ENCODE measurements around the gene ENOX1.

ENOX1 gene

DNA sequence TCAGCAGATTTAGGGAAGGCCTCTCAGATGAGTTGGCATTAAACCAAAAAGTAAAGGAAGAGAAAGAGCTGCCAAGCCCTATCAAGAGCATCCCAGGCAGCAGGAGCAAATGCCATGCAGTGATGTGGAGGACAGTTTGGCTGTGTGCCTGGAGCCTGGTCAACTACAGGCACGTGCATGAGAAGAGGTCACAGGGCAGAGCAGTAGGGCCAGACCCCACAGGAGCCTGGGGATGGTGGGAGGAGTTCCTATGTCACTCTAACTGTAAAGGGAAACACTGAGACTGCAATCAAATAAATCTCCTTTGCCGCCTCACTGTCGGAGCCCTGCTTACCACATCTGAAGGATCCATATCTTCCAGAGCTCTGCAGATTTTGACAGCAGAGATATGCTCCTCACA, 240.5 kb downstream of the ENOX1 start:
- no peak for TF ChIP-seq CTCF (conservative IDR thresholded peaks at IDR 0.05; ENCODE audit: control insufficient read depth, insufficient read depth, low read depth, low read length)
- no peak overlapping the region for H3K4me3 ChIP-seq (ENCODE audit: control insufficient read depth, low read depth, low read length)
- DNase-seq (ENCODE audit: low read depth), result peak; percentile 46

DNA sequence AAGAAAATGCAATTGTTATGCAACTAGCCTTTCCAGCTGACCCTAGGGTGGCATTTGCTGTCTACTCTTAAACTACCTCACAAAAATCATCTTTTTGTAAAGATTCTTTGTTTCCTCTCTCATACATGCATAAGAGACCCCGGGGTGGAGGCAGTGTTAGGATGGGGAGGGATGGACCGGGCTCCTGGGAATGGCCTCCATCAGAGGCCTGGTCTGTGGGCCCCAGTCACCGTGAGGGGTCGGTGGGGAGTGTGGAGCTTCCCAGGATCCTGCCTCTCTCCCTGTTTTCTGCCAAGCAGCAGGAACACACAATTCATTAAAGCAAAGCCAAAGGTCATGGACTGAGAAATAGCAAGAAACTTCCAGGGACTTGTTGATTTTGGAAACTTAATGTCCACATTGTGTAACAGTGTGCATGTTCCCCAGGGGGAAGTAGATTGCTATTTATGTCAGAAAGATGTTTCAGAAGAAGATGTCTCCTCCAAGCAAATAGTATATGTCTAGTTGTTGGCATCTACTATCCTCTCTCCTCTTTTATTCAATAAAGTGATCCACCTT, 241.4 kb downstream of the ENOX1 start:
- TF ChIP-seq CTCF (conservative IDR thresholded peaks at IDR 0.05; ENCODE audit: control insufficient read depth, insufficient read depth, low read depth, low read length), result no peak
- H3K4me3 ChIP-seq (ENCODE audit: control insufficient read depth, low read depth, low read length), result no peak overlapping the region

GRCh38 chr13:43544631-43545030, 242.1 kb downstream of the ENOX1 start:
- H3K4me3 ChIP-seq (ENCODE audit: control insufficient read depth, low read depth, low read length), result no peak overlapping the region
- no peak for TF ChIP-seq CTCF (conservative IDR thresholded peaks at IDR 0.05; ENCODE audit: control insufficient read depth, insufficient read depth, low read depth, low read length)
- no peak for DNase-seq (ENCODE audit: low read depth)

More for the DNA sequence above, 241.4 kb downstream of the ENOX1 start:
- DNase-seq (ENCODE audit: low read depth), result peak; percentile 87

GRCh38 chr13:43544011-43544410, 242.8 kb downstream of the ENOX1 start:
- no peak overlapping the region for H3K4me3 ChIP-seq (ENCODE audit: control insufficient read depth, low read depth, low read length)
- TF ChIP-seq CTCF (conservative IDR thresholded peaks at IDR 0.05; ENCODE audit: control insufficient read depth, insufficient read depth, low read depth, low read length), result no peak
- peak; percentile 73 for DNase-seq (ENCODE audit: low read depth)

DNA sequence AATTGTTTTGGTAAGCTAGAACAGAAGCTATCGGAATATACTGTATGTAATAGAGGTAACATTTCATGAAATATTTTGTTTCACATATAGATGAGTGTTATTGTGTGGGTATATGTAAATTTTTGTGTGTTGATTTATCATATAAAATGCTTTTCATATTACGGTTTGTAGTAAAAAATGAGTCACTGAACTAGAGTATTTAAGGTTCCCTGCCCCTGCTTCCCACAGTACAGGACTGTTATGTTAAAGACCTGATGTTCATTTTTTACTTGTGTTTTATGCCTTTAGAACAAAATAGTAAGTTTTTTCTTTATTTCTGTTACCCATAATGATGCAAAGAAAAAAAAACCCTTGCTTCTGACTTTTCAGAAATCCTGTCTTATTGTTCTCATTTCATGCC, 243.4 kb downstream of the ENOX1 start:
- TF ChIP-seq CTCF (conservative IDR thresholded peaks at IDR 0.05; ENCODE audit: control insufficient read depth, insufficient read depth, low read depth, low read length), result no peak

GRCh38 chr13:43537124-43537523, 249.6 kb downstream of the ENOX1 start:
- DNase-seq (ENCODE audit: low read depth), result no peak
- no peak for TF ChIP-seq CTCF (conservative IDR thresholded peaks at IDR 0.05; ENCODE audit: control insufficient read depth, insufficient read depth, low read depth, low read length)
- H3K4me3 ChIP-seq (ENCODE audit: control insufficient read depth, low read depth, low read length), result no peak overlapping the region

More for the DNA sequence above, 243.4 kb downstream of the ENOX1 start:
- no peak overlapping the region for H3K4me3 ChIP-seq (ENCODE audit: control insufficient read depth, low read depth, low read length)
- DNase-seq (ENCODE audit: low read depth), result peak; percentile 34

DNA sequence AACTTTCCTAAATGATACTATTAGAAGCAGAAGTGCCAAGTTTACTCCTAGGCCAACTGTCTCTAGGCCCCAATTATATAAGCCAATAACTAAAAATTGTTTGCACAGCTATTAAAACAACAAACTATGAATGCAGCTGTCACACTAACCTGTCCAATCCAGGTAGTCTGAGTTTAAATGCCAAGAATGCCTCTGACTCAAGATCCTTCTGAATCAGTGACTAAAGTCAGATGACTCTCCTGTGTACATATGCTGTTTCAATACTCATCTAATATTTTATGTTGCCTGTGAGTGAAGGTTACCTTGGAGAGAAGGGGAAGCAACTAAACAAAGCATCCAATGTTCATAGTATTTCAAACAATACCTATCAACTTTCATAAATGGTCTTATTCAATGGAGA, 257.0 kb downstream of the ENOX1 start:
- no peak for TF ChIP-seq CTCF (conservative IDR thresholded peaks at IDR 0.05; ENCODE audit: control insufficient read depth, insufficient read depth, low read depth, low read length)
- H3K4me3 ChIP-seq (ENCODE audit: control insufficient read depth, low read depth, low read length), result no peak overlapping the region
- DNase-seq (ENCODE audit: low read depth), result no peak

All from fibroblast of mammary gland (primary cell).